ENCODE data around the gene NUMB. TPM values are rescaled to one million over a fixed set of nuclear protein-coding genes. Genes with fewer than 3 reads are reported as not detected.

The NUMB gene
- total RNA-seq, 1 experiment from 2014 or later: 22.2 TPM

DNA sequence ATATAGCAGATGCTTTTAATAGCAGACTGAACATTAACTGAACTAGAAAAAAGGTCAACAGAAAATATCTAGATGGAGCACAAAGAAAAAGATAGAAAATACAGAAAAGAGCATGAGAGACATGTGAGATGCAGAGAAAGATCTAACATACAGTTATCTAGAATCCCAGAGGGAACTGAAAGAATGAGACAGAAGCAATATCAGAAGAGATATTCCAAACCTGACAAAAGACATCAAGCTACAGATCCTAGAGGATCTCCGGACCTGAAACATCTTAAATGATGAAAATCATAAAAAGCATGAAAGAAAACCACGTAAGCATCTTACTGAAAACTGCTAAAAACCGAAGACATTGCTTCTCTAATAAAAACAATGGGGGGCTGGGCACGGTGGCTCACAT lies 75.0 kb downstream of the NUMB start:
- TF ChIP-seq, protein P1, sequence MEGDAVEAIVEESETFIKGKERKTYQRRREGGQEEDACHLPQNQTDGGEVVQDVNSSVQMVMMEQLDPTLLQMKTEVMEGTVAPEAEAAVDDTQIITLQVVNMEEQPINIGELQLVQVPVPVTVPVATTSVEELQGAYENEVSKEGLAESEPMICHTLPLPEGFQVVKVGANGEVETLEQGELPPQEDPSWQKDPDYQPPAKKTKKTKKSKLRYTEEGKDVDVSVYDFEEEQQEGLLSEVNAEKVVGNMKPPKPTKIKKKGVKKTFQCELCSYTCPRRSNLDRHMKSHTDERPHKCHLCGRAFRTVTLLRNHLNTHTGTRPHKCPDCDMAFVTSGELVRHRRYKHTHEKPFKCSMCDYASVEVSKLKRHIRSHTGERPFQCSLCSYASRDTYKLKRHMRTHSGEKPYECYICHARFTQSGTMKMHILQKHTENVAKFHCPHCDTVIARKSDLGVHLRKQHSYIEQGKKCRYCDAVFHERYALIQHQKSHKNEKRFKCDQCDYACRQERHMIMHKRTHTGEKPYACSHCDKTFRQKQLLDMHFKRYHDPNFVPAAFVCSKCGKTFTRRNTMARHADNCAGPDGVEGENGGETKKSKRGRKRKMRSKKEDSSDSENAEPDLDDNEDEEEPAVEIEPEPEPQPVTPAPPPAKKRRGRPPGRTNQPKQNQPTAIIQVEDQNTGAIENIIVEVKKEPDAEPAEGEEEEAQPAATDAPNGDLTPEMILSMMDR (conservative IDR thresholded peaks at IDR 0.05; ENCODE audit: low read depth, low read length): no peak
- TF ChIP-seq EZH2 (IDR thresholded peaks at IDR 0.05; ENCODE audit: low read length, unreplicated experiment): no peak
- TF ChIP-seq EZH2phosphoT487 (IDR thresholded peaks at IDR 0.05; ENCODE audit: borderline replicate concordance, low read length): no peak
- Histone ChIP-seq H3K36me3 (ENCODE audit: low read depth, low read length) (no peaks in the 10 kb centered on the region; the same call in 1 of the 2 replicates), H3K27me3 (ENCODE audit: low read length) (no peaks in the 10 kb centered on the region), H3K4me3 (ENCODE audit: low read length) (no peak overlapping the region), H3F3A (ENCODE audit: low read length, unreplicated experiment) (no peaks in the 10 kb centered on the region), H3K9ac (ENCODE audit: low read length) (no peak overlapping the region), H3K9me3 (ENCODE audit: low read length) (no peaks in the 10 kb centered on the region), H3K4me1 (ENCODE audit: insufficient read depth, low read length) (no peaks in the 10 kb centered on the region), H3K27ac (ENCODE audit: low read length) (no peak overlapping the region), H3K9me2 (replicated peaks; ENCODE audit: low read length) (no peaks in the 10 kb centered on the region), H3K4me2 (ENCODE audit: low read length) (no peak overlapping the region), H4K20me1 (ENCODE audit: low read length) (no peaks in the 10 kb centered on the region), H2AFZ (ENCODE audit: low read length) (no peak overlapping the region), H3K79me2 (ENCODE audit: low read length) (no peaks in the 10 kb centered on the region)
- DNase-seq: no peak
- no peak for ATAC-seq
- intact Hi-C loops (cut with micrococcal nuclease): no loop called here
- CTCF ChIA-PET: no interaction called here
- no TSS peak for BruUV-seq (replicated peaks)
- POLR2A ChIA-PET (ENCODE audit: unreplicated experiment): no interaction called here

DNA sequence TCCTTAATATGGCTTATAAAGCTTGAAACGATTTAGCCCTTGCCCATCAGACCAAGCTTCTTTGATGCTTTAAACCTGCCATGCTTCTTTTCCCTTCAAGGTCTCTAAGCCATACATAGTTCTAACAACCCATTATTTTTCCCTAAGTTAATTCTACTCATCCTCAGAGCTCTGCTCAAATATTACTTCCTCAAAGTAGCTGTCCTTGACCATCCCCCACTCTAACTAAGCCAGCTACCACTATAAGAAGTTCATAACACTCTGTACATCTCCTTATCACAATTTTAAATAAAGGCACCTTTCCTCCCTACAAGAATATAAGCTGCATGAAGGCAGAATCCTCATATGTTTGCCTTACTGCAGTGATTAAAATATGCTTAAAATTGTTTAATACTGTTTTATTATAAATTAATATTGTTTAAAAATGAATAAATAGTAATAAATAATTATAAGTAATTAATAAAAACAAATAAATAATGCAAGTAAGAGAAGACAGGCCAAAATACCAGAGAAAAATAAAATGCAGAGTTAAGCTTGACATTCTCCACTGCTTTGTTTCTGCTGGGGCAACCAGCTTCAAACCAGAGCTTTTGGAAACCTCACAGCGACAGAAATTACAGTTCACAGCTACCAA lies 76.8 kb downstream of the NUMB start:
- H3K4me3 ChIP-seq (ENCODE audit: low read length): no peak overlapping the region
- no peak overlapping the region for H3K4me2 ChIP-seq (ENCODE audit: low read length)
- H3K79me2 ChIP-seq (ENCODE audit: low read length): no peaks in the 10 kb centered on the region
- H3K36me3 ChIP-seq (ENCODE audit: low read depth, low read length): no peaks in the 10 kb centered on the region; the same call in 1 of the 2 replicates
- ATAC-seq (no peak), DNase-seq (no peak)
- H2AFZ ChIP-seq (ENCODE audit: low read length): no peak overlapping the region
- H3K4me1 ChIP-seq (ENCODE audit: insufficient read depth, low read length): no peaks in the 10 kb centered on the region
- no peak overlapping the region for H3K27ac ChIP-seq (ENCODE audit: low read length)
- no peaks in the 10 kb centered on the region for H3K9me2 ChIP-seq (replicated peaks; ENCODE audit: low read length)
- H4K20me1 ChIP-seq (ENCODE audit: low read length): no peaks in the 10 kb centered on the region
- H3K9me3 ChIP-seq (ENCODE audit: low read length): no peaks in the 10 kb centered on the region
- intact Hi-C loops (cut with micrococcal nuclease): no loop called here
- no peaks in the 10 kb centered on the region for H3F3A ChIP-seq (ENCODE audit: low read length, unreplicated experiment)
- ChIA-PET POLR2A (ENCODE audit: unreplicated experiment) (interaction anchor here (0.7 kb wide), 1 partner anchor 54 kb away, joined by 5 read pairs; no protein-coding TSS in a partner anchor), CTCF (no interaction called here)
- no peaks in the 10 kb centered on the region for H3K27me3 ChIP-seq (ENCODE audit: low read length)
- H3K9ac ChIP-seq (ENCODE audit: low read length): no peak overlapping the region
- TF ChIP-seq, protein P1 (conservative IDR thresholded peaks at IDR 0.05; ENCODE audit: low read depth, low read length): no peak
- no peak for TF ChIP-seq EZH2 (IDR thresholded peaks at IDR 0.05; ENCODE audit: low read length, unreplicated experiment)
- no peak for TF ChIP-seq EZH2phosphoT487 (IDR thresholded peaks at IDR 0.05; ENCODE audit: borderline replicate concordance, low read length)
- no TSS peak for BruUV-seq (replicated peaks)

DNA sequence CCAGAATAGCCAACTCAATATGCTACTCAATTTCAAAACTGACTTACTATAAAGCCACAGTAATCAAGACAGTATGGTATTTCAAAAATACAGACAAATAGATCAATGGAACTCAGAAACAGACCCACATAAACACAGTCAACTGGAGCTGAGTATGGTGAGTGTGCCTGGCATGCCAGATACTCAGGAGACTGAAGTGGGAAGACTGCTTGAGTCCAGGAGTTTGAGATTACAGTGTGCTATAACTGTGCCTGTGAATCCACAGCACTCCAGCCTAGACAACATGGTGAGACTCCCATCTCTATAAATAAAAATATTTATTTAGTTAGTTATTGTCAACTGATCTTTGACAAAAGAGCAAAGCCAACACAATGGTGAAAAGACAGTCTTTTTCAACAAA lies 81.8 kb downstream of the NUMB start:
- Histone ChIP-seq H3K27ac (ENCODE audit: low read length) (no peak overlapping the region), H3K79me2 (ENCODE audit: low read length) (no peaks in the 10 kb centered on the region), H3K9me3 (ENCODE audit: low read length) (no peaks in the 10 kb centered on the region), H3K36me3 (ENCODE audit: low read depth, low read length) (no peaks in the 10 kb centered on the region), H3K9ac (ENCODE audit: low read length) (no peak overlapping the region), H3K4me2 (ENCODE audit: low read length) (no peak overlapping the region), H3K9me2 (replicated peaks; ENCODE audit: low read length) (no peaks in the 10 kb centered on the region), H4K20me1 (ENCODE audit: low read length) (no peaks in the 10 kb centered on the region), H2AFZ (ENCODE audit: low read length) (no peak overlapping the region), H3K4me3 (ENCODE audit: low read length) (no peak overlapping the region), H3K4me1 (ENCODE audit: insufficient read depth, low read length) (no peaks in the 10 kb centered on the region), H3F3A (ENCODE audit: low read length, unreplicated experiment) (no peaks in the 10 kb centered on the region), H3K27me3 (ENCODE audit: low read length) (no peaks in the 10 kb centered on the region)
- intact Hi-C loops (cut with micrococcal nuclease): no loop called here
- TF ChIP-seq EZH2phosphoT487 (IDR thresholded peaks at IDR 0.05; ENCODE audit: borderline replicate concordance, low read length) (no peak), EZH2 (IDR thresholded peaks at IDR 0.05; ENCODE audit: low read length, unreplicated experiment) (no peak)
- TF ChIP-seq, protein P1 (conservative IDR thresholded peaks at IDR 0.05; ENCODE audit: low read depth, low read length): no peak
- DNase-seq (no peak), ATAC-seq (no peak)
- ChIA-PET CTCF (no interaction called here), POLR2A (ENCODE audit: unreplicated experiment) (no interaction called here)
- no TSS peak for BruUV-seq (replicated peaks)
